Stimulated activated CD8-positive, alpha-beta memory T cell treated with anti-CD3 and anti-CD28 coated beads, Interleukin-7, amount 100 ng/mL, for 4 hours (primary cell): ENCODE results near the gene NXN.
"Not testable (repeated sequence)": the region's sequence is repeated elsewhere in the genome, so short reads cannot be mapped to it uniquely, and the experiment has no call there.

ENCODE experiments used
- DNase-seq, 2 donors: peaks; one replicate each; pipeline ENCODE4 v3.0.0-alpha.2; 2020; ENCODE audit warnings: low read depth in 2 of 2

The NXN gene

DNA sequence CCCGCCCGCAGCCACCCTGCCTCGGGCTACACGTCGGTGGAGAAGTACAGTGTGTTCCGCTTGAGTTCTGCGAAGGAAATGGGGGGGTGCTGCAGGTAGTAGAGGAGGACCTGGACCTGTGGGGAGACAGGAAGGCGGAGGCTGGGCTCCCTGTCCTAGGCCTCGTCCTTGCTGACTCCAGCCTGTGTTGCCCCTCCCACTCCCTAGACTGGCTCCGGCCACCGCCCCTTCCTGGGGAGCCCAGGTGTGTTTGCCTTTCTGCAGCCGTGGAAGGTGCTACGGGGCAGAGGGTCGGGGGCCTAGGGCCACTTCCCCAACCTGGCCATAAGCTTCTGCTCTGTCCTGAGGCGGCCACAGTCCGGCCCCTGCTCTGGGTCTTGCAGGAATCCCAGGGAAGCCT lies 26.5 kb upstream of the NXN start:
- DNase-seq = no peak

DNA sequence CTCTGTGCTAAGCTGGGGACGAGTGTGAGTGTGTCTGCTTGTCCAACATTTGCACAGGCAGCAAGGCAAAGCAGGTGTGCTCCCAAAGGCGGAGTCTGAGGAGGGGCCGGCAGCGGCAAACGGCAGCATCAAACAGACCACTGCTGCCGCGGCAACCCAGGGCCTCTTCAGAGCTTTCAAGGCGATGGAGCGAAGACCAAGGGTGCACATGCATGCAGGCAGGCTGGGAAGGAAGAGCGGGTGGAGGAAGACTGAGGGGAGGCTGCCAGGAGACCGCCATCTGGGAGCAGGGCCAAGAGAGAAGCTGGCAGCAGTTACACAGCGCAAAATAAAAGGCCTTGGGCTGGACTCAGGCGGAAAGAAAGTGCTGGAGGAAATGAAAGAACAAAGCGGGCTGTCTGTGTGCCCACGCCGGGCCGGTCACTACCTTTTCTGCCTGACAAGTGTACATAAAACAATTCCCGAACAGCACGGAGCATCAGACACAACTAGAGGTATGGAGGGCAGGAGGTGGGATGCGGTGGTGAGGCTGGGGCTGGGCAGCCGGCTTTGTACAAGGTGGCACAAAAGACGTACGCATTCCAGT lies 25.9 kb upstream of the NXN start:
- no peak for DNase-seq

GRCh38 chr17:1004769-1005295 lies 25.3 kb upstream of the NXN start:
- no peak for DNase-seq

GRCh38 chr17:1003972-1004768 lies 24.6 kb upstream of the NXN start:
- no peak for DNase-seq

DNA sequence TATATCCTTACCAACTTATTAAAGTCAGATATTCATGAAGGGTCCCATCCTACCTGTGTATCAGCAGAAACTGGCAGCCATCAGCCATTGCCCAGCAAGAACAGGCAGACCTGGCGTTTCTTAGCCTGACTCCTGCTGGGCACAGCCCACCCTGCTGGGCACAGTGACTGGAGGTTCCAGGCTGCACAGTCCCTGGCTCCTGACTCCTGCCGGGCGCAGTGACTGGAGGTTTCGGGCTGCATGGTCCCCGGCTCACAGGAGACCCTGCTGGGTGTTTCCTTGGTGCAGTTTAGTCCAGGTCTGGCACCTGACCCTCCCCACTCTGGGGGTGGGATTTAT lies 24.0 kb upstream of the NXN start:
- DNase-seq = no peak

DNA sequence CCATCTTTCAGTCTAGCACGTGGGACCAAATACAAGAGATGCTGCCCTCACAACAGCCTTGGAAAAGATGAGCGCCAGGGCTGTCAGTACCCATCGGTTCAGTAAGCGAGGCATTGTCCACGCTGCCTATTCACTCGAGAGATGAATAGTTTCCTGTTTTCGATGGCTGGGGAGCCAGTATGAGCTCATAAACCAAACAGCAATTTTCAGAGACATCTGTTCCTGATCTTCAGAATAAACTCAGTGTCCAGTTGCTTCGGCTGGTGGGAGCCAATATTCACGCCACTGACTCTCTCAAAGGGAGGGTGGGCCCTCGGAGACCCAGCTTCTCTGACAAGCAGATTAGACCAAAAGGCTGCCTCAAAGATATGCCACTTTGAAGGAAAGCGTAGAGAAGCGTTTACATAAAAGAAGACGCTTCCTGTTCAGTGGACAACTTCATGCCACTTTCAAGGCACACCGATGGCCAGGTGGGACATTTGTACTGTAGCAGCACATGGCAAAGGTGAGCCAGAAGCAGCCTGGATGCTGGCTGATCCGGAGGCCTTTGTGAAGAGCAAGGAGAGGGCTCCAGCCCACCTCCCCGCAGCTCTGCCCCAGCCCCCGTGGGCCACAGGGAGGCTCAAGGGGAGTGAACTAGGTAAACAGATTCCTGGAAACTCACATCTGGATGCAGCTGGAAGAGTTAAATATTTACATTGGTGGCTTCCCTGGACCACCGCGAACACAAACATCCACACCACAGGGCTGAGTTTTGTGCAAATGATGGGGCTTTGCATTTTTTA lies 23.4 kb upstream of the NXN start:
- DNase-seq = no peak

- no peak for DNase-seq
These were observed 22.8 kb upstream of the NXN start for GRCh38 chr17:1002412-1002753.

DNA sequence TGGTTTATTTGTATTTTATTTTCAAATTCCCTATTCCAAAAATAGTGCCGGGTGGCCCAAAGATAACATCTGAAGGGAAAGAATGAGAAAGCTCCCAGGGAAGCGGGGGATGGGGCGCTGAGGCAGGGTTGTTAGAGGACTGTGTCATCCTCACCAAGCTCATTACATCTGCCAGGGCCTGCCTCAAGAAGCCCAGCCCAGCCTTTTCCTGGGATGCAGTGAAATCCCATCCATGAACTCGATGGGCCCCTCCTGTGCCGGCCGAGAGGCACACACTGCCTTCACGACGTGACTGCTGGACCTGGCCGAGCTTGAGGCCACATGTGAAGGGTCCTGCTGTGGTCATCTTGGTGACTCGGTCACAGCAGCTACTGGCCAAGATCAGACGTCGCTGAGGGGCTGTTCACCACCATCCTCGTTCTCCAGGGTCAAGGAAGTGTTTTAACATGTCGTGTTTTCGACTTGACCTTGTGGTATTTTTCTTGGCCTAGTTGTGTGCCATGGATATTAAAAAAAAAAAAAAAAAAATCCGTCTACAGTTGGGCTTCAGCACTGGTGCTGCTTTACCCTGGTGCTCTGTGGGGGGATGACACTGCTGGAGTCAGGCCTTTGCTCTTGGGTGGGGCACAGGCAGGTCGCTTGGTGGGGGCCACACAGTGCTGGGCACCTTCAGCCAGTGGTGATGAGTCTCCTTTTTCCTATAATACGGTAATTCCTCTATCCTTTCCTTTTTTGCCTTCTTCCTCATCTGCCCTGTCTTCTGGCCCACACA lies 22.2 kb upstream of the NXN start:
- DNase-seq = no peak

DNA sequence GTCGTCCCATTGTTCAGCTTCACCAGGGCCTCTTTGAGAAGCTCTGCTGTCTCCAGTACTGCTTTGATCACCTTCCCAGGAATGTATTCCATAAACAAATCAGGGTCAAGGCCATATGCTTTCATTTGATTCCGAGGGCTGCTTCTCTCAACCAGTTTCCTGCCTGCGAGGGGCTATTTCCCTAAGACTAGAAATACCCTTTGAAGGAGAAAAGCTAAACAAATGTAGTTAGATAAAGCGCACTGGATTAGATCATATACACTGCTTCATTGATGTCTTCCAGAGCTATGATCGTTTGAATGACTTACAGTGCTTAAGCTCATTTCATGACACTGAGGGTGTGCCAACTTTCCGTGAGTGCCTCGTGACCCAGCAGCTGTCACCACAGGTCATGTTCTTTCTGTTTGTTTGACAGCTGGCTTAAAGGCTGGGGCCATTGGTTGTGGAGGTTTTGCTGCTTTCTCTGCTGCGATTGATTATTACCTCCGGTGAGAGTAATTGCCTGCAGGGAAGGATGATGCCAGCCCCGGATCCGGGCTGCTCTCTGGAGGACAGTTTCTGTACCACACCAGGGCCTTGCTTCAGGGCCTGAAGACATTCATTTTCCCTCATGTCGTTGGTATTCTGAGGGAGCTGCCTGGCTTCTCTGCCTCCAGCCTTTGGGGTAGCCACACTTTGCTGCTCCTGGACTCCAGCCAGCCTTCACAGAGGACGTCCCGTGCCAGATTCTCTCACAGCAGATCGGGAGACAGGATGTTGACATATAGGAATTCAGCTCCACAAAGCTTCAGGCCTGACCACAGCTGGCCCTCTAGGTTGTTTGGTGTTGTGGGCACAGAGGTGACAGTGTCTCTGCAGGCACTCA lies 21.3 kb upstream of the NXN start:
- no peak for DNase-seq

DNA sequence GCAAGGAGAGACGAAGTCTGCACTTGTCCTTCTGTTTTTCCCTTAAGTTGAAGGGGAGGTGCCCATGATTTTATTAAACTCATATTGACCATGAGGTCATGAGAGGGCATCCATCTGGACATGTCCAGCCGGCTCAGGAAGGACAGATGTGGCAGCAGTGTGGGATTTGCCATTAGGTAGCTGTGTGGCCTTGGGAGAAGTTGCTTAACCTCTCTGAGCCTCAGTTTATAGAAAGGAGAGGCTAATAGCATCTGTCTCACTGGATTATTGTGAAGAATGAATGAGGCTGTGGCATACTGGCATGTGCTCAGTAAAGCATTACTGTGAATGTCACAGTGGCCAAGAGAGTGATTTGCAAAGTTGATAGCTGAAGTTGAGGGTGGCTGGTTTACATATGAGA lies 18.5 kb upstream of the NXN start:
- DNase-seq = no peak

GRCh38 chr17:996554-997344 lies 17.2 kb upstream of the NXN start, which contains the start of gene TIMM22:
TIMM22 (plus strand) TSS chr17:997129; CDS start chr17:997143, 14 bp downstream.
- peak; percentile 84 to 88 for DNase-seq

DNA sequence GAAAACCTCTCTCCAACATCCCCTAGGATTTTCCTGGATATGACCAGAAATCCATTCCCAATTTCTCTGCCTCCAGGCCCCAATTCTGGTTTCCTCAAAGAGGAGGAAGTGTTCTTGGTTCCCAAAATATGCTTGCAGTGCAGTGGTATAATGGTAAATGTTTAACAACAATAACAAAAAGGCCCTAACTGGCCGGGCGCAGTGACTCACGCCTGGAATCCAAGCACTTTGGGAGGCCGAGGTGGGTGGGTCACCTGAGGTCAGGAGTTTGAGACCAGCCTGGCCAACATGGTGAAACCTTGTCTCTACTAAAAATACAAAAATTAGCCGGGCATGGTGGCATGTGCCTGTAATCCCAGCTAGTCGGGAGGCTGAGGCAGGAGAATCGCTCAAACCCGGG lies 15.7 kb upstream of the NXN start:
- DNase-seq = not testable (repeated sequence)

DNA sequence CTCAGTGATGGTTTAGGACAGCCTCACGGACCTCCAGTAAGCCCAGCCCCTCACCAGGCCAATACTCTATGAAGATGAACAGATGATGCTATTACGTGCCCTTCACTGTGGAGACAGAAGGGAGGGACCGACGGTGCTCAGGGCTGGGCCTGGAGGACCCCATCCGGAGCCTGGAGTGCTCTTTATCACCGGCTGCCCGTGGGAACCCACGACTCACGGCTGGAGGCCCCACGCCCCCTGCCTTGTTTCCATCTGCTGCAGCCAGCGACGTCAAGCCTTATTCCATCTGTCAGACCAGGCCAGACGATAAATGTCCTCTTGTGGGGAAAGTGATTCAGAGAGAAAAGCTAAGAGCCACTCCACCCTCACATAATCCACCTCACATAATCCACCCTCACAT lies 13.4 kb upstream of the NXN start:
- no peak for DNase-seq

- DNase-seq = no peak
These were observed 9.0 kb upstream of the NXN start for GRCh38 chr17:988561-988960.

- DNase-seq = no peak
These were observed 8.4 kb upstream of the NXN start for GRCh38 chr17:987931-988330.

- no peak for DNase-seq
These were observed 6.8 kb upstream of the NXN start for GRCh38 chr17:986322-986929.

DNA sequence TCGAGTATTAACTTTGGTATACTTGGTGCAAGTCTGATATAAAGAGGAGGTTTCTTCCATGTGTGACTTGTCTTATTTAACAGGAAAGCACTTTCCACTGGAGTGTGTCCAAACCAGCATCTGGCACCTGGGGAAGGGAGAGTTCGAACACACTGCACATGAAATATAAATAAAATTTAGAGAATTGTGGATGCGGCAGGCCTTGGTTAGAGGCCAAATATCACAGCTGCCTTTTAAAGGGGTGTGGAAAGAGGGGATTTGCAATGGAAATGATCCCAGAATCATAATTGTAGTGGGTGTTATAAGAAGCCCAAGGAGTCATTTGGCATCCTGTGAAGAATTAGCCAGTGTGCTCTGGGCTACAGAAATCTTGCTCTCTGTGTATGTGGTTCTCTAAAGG lies 4.3 kb upstream of the NXN start:
- DNase-seq = no peak

DNA sequence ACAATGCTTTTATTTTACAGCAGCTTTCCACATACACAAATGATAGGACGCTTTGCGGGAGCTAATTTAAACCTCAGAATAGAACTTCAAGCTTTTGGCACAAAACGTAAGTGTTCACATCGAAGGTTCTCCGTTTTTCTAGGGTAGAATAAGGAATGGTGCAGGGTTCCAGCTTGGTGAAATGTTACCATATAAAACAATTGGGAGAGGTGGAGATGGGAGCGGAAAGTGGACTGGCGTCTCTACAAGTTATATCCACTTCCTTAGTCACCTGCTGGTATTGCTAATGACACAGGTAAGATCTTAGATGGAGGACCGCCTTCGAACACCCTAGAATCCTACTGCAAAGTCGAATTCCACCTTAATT lies 1.7 kb upstream of the NXN start:
- DNase-seq = no peak

- peak; percentile 58 to 72 for DNase-seq
These were observed 1.1 kb upstream of the NXN start for GRCh38 chr17:980406-981291.
